Activated naive CD4-positive, alpha-beta T cell treated with anti-CD3 and anti-CD28 coated beads, Interleukin-2, amount 10 ng/mL, durations not matched to agents 7 days and 5 days (primary cell): ENCODE data around the gene SLC14A1.
A peak's percentile ranks its signal among the peaks of the same experiment; 100 is the strongest.

Experiments
- CTCF ChIA-PET: fragments of 350-600 bp; sonication (Branson Sonifier 250); formaldehyde crosslinking; loops from one replicate; lab custom pipeline; 2021; ENCODE audit warnings: antibody characterized with exemption; lab: Charles Lee
- DNase-seq: peaks from one replicate; pipeline ENCODE4 v3.0.0-alpha.2; 2020
- H3K27ac Mint-ChIP-seq: one replicate; pipeline ENCODE4 v1.8.0; 2021; ENCODE audit warnings: mild to moderate bottlenecking, moderate library complexity, mixed read lengths
- H3K27me3 Mint-ChIP-seq: one replicate; pipeline ENCODE4 v1.8.0; 2021; ENCODE audit warnings: mild to moderate bottlenecking, mixed read lengths
- H3K36me3 Mint-ChIP-seq: one replicate; pipeline ENCODE4 v1.8.0; 2021; ENCODE audit warnings: mixed read lengths
- H3K4me1 Mint-ChIP-seq: one replicate; pipeline ENCODE4 v1.8.0; 2021; ENCODE audit warnings: mixed read lengths
- H3K4me3 Mint-ChIP-seq: one replicate; pipeline ENCODE4 v1.8.0; 2021; ENCODE audit warnings: mild to moderate bottlenecking, moderate library complexity, mixed read lengths
- H3K9me3 Mint-ChIP-seq: one replicate; pipeline ENCODE4 v1.8.0; 2021; ENCODE audit warnings: mixed read lengths

SLC14A1 gene

GRCh38 chr18:45690975-45691815 lies 32.8 kb upstream of the SLC14A1 start:
- H3K4me3 Mint-ChIP-seq: no peak overlapping the region
- H3K27ac Mint-ChIP-seq: no peak overlapping the region
- DNase-seq: peak; percentile 83
- peaks cover 37% of the 10 kb centered on the region for H3K27me3 Mint-ChIP-seq
- H3K9me3 Mint-ChIP-seq: peaks cover 4% of the 10 kb centered on the region
- no peaks in the 10 kb centered on the region for H3K36me3 Mint-ChIP-seq
- peaks cover 44% of the 10 kb centered on the region for H3K4me1 Mint-ChIP-seq
- CTCF ChIA-PET: interaction anchor here (0.8 to 6.9 kb wide), 5 partner anchors 25 to 219 kb away, joined by 3 to 97 read pairs (median 30); no protein-coding TSS in a partner anchor

DNA sequence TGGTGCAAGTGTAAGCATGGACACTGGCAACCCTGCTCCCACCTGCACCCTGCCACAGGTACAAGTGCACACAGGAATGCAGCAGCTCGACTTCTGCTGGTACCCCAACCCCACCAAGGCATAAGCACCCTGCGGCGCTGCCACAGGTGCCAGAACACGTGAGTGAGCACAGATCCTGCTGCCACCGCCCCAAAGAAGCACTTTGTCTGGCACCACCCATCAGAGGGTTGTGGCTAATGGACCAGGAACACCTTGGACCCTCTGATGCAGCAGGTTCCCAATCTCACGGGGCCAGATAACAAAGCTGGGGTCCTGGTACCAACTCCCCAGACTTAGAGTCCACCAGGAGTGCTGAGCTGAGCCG lies 32.2 kb upstream of the SLC14A1 start:
- Mint-ChIP-seq H3K9me3 (peaks cover 4% of the 10 kb centered on the region), H3K27me3 (peaks cover 38% of the 10 kb centered on the region), H3K36me3 (no peaks in the 10 kb centered on the region), H3K27ac (no peak overlapping the region), H3K4me1 (peaks cover 38% of the 10 kb centered on the region), H3K4me3 (no peak overlapping the region)
- no peak for DNase-seq
- CTCF ChIA-PET: interaction anchor here (1.2 to 2.6 kb wide), 4 partner anchors 27 to 224 kb away, joined by 3 to 30 read pairs (median 6); no protein-coding TSS in a partner anchor

DNA sequence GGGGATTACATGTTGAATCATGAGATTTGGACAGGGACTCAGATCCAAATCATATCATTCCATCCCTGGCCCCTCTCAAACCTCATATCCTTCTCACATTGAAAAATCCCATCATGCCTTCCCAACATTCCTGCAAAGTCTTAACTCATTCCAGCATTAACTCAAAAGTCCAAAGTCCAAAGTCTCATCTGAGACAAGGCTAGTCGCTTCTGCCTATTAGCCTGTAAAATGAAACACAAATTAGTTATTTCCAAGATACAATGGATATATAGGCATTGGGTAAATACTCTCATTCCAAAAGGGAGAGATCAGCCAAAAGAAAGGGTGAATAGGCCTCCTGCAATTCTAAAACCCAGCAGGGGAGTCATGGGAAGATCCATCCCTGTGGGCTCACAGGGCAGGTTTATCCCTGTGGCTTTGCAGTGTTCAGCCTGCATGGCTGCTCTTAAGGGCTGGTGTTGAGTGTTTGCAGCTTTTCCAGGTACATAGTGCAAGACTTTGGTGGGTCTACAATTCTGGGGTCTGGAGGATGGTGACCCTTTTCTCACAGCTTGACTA lies 21.2 kb upstream of the SLC14A1 start:
- Mint-ChIP-seq H3K27me3 (peaks cover 24% of the 10 kb centered on the region), H3K4me1 (no peaks in the 10 kb centered on the region), H3K27ac (no peak overlapping the region), H3K36me3 (no peaks in the 10 kb centered on the region), H3K9me3 (peaks cover 22% of the 10 kb centered on the region), H3K4me3 (no peak overlapping the region)
- CTCF ChIA-PET: no interaction called here
- no peak for DNase-seq

- no peak overlapping the region for H3K27ac Mint-ChIP-seq
- CTCF ChIA-PET: interaction anchor here (1.0 kb wide), 1 partner anchor 171 kb away, joined by 4 read pairs; no protein-coding TSS in a partner anchor
- no peak for DNase-seq
- H3K9me3 Mint-ChIP-seq: peaks cover 27% of the 10 kb centered on the region
- peaks cover 10% of the 10 kb centered on the region for H3K27me3 Mint-ChIP-seq
- no peak overlapping the region for H3K4me3 Mint-ChIP-seq
- H3K36me3 Mint-ChIP-seq: no peaks in the 10 kb centered on the region
- H3K4me1 Mint-ChIP-seq: no peaks in the 10 kb centered on the region
These were observed 15.2 kb upstream of the SLC14A1 start for GRCh38 chr18:45708831-45709230.

DNA sequence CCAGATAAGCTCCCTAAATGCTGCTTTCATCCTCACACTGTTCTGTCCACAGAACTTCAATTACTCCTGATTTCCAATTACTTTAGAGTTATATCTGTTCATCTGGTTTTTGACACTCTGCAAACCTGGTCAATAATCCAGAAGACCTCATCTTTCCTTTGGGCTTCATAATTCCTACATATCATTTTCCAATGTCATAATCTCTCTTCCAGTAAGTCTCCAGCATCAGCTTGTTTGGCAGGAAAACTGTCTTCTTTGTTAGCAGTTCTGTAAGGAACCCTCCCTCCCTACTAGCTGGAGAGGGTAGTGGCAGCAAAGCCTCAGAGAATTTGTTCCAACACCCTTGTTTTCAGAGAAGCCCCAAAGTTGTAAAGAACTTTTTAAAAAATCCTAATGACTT lies 11.9 kb upstream of the SLC14A1 start:
- Mint-ChIP-seq H3K9me3 (peaks cover 20% of the 10 kb centered on the region), H3K27ac (no peak overlapping the region), H3K36me3 (no peaks in the 10 kb centered on the region), H3K4me3 (no peak overlapping the region), H3K4me1 (no peaks in the 10 kb centered on the region), H3K27me3 (peaks cover 10% of the 10 kb centered on the region)
- CTCF ChIA-PET: no interaction called here
- no peak for DNase-seq

DNA sequence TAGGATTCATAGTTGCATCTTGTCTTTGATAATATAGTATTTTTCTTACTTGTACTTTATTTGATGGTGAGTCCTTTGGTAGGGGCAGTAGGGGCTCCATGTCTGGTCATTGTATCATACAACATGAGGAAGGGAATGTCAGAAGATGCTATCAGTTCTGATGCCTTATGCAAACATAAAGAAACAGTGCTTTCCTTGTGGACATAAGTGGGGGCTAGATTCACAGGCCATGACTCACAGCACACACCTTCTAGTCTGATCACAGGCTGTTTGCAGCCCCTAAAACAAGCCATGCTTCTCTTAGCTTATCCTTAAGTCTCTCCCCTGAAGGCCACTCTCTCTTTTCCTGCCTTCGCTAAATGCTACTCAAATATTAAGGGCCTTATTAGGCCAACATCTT lies 10.7 kb upstream of the SLC14A1 start:
- Mint-ChIP-seq H3K27ac (no peak overlapping the region), H3K36me3 (no peaks in the 10 kb centered on the region), H3K4me3 (no peak overlapping the region), H3K27me3 (peaks cover 15% of the 10 kb centered on the region), H3K4me1 (no peaks in the 10 kb centered on the region), H3K9me3 (peaks cover 15% of the 10 kb centered on the region)
- no peak for DNase-seq
- CTCF ChIA-PET: no interaction called here

DNA sequence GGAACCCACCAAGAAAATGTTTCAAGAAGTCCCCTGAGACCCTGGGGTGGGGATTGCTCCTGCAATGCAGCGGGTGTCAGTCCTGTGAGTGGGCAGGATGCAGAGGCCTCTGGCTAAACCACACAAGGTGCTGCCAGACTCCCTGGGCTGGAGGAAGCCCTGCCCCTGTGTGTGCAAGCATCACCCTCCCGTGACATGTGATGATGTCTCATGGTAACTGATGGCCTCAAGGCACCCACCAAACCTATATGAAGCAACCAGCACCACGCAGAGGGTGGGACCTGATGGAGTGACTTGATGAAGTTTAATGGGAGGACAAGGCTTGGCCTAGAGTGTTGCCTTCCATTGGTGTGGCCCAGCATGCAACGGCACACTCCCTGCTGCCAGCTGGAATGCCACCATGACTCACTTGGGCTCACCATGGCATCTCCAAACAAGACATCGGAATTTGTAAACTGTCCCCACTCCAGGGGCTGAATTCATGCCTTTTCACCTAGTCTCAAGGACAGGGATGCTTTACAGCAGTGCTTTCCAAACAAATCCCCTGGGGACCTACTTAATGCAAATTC lies 8.7 kb upstream of the SLC14A1 start:
- H3K27me3 Mint-ChIP-seq: peaks cover 8% of the 10 kb centered on the region
- no peaks in the 10 kb centered on the region for H3K36me3 Mint-ChIP-seq
- H3K4me3 Mint-ChIP-seq: no peak overlapping the region
- H3K9me3 Mint-ChIP-seq: no peaks in the 10 kb centered on the region
- CTCF ChIA-PET: no interaction called here
- no peak for DNase-seq
- no peak overlapping the region for H3K27ac Mint-ChIP-seq
- H3K4me1 Mint-ChIP-seq: no peaks in the 10 kb centered on the region

GRCh38 chr18:45719106-45719505 lies 4.9 kb upstream of the SLC14A1 start:
- no peaks in the 10 kb centered on the region for H3K36me3 Mint-ChIP-seq
- no peak for DNase-seq
- CTCF ChIA-PET: interaction anchor here (8.0 kb wide), 1 partner anchor 159 kb away, joined by 82 read pairs; no protein-coding TSS in a partner anchor
- H3K9me3 Mint-ChIP-seq: no peaks in the 10 kb centered on the region
- no peak overlapping the region for H3K27ac Mint-ChIP-seq
- peaks cover 17% of the 10 kb centered on the region for H3K27me3 Mint-ChIP-seq
- H3K4me3 Mint-ChIP-seq: no peak overlapping the region
- H3K4me1 Mint-ChIP-seq: peaks cover under 1% of the 10 kb centered on the region

- peaks cover 5% of the 10 kb centered on the region for H3K4me1 Mint-ChIP-seq
- peaks cover 19% of the 10 kb centered on the region for H3K27me3 Mint-ChIP-seq
- peak; percentile 81 for DNase-seq
- H3K27ac Mint-ChIP-seq: no peak overlapping the region
- H3K4me3 Mint-ChIP-seq: no peak overlapping the region
- CTCF ChIA-PET: interaction anchor here (0.7 to 8.0 kb wide), 20 partner anchors 8 to 350 kb away, joined by 3 to 82 read pairs (median 4); partner anchors contain the start of gene PSTPIP2
- H3K36me3 Mint-ChIP-seq: no peaks in the 10 kb centered on the region
- H3K9me3 Mint-ChIP-seq: no peaks in the 10 kb centered on the region
These were observed 1.1 kb upstream of the SLC14A1 start for GRCh38 chr18:45722899-45723298.

- H3K27ac Mint-ChIP-seq: no peak overlapping the region
These were observed 620 bp downstream of the SLC14A1 start for GRCh38 chr18:45724601-45725000.

GRCh38 chr18:45725336-45725735 lies 1.4 kb downstream of the SLC14A1 start:
- H3K4me3 Mint-ChIP-seq: no peak overlapping the region
- peaks cover 5% of the 10 kb centered on the region for H3K4me1 Mint-ChIP-seq
- H3K27me3 Mint-ChIP-seq: peaks cover 19% of the 10 kb centered on the region
- no peak overlapping the region for H3K27ac Mint-ChIP-seq
- no peak for DNase-seq
- no peaks in the 10 kb centered on the region for H3K9me3 Mint-ChIP-seq
- CTCF ChIA-PET: interaction anchor here (1.1 to 8.0 kb wide), 6 partner anchors 20 to 348 kb away, joined by 3 to 82 read pairs (median 4); no protein-coding TSS in a partner anchor
- no peaks in the 10 kb centered on the region for H3K36me3 Mint-ChIP-seq

More at GRCh38 chr18:45724601-45725000, 620 bp downstream of the SLC14A1 start:
- Mint-ChIP-seq H3K27me3 (peaks cover 19% of the 10 kb centered on the region), H3K9me3 (no peaks in the 10 kb centered on the region), H3K4me3 (no peak overlapping the region), H3K4me1 (peaks cover 5% of the 10 kb centered on the region), H3K36me3 (no peaks in the 10 kb centered on the region)
- no peak for DNase-seq
- CTCF ChIA-PET: interaction anchor here (0.9 to 8.0 kb wide), 7 partner anchors 21 to 349 kb away, joined by 3 to 82 read pairs (median 3); no protein-coding TSS in a partner anchor

GRCh38 chr18:45726603-45727002 lies 2.6 kb downstream of the SLC14A1 start:
- H3K36me3 Mint-ChIP-seq: no peaks in the 10 kb centered on the region
- H3K4me3 Mint-ChIP-seq: no peak overlapping the region
- peaks cover 5% of the 10 kb centered on the region for H3K4me1 Mint-ChIP-seq
- no peaks in the 10 kb centered on the region for H3K9me3 Mint-ChIP-seq
- peaks cover 18% of the 10 kb centered on the region for H3K27me3 Mint-ChIP-seq
- no peak for DNase-seq
- H3K27ac Mint-ChIP-seq: no peak overlapping the region
- CTCF ChIA-PET: interaction anchor here (1.2 to 8.0 kb wide), 2 partner anchors 9 to 152 kb away, joined by 3 to 82 read pairs; no protein-coding TSS in a partner anchor

- CTCF ChIA-PET: interaction anchor here (1.2 to 8.0 kb wide), 3 partner anchors 9 to 152 kb away, joined by 3 to 82 read pairs (median 4); no protein-coding TSS in a partner anchor
These were observed 3.1 kb downstream of the SLC14A1 start for GRCh38 chr18:45727068-45727467.

More at GRCh38 chr18:45727068-45727467, 3.1 kb downstream of the SLC14A1 start:
- H3K27ac Mint-ChIP-seq: no peak overlapping the region
- no peak overlapping the region for H3K4me3 Mint-ChIP-seq
- H3K4me1 Mint-ChIP-seq: peaks cover 5% of the 10 kb centered on the region
- H3K36me3 Mint-ChIP-seq: no peaks in the 10 kb centered on the region
- H3K9me3 Mint-ChIP-seq: no peaks in the 10 kb centered on the region
- H3K27me3 Mint-ChIP-seq: peaks cover 14% of the 10 kb centered on the region
- DNase-seq: no peak
